HepG2 (cell line): ENCODE data around the gene ANKRD37. TPM values are rescaled to one million over a fixed set of nuclear protein-coding genes. Genes with fewer than 3 reads are reported as not detected.

ENCODE experiments used
- ATAC-seq: fragments of 200-7000 bp; cut with Tn5 transposase; 3 replicates; pipeline ENCODE4 v1.9.1; 2020; ENCODE audit warnings: mild to moderate bottlenecking, moderate library complexity
- BruUV-seq: library from RNA; stranded (reverse); fragments of 400-500 nt; replicated peaks from 2 replicates; lab custom pipeline; 2021; lab: Mats Ljungman, UMichigan
- CTCF ChIA-PET: fragments of 300-600 bp; formaldehyde crosslinking; extraction: SDS; loops from one replicate; lab custom pipeline; 2021; ENCODE audit warnings: low total read pairs, inconsistent platforms, low intra/inter-chr PET ratio; lab: Yijun Ruan, JAX
- POLR2A ChIA-PET: fragments of 350-600 bp; sonication (Branson Sonifier 250); formaldehyde crosslinking; loops from one replicate; lab custom pipeline; 2020; ENCODE audit warnings: antibody characterized with exemption, inconsistent platforms; lab: Yijun Ruan, JAX
- DNase-seq: peaks from one replicate; pipeline ENCODE4 v3.0.0-alpha.2; 2015; ENCODE audit warnings: low spot score
- FAIRE-seq: peaks from 3 replicates; lab custom pipeline; 2011; peaks lifted over from hg19 to GRCh38; lab: Jason Lieb, UNC
- H2AFZ ChIP-seq: one replicate; pipeline ENCODE4 v1.6.1; 2011; ENCODE audit warnings: low read length, inconsistent platforms
- H3K27ac ChIP-seq: fragments of 300-600 bp; 3 replicates; pipeline ENCODE4 v1.8.0; 2011; ENCODE audit warnings: mixed run types, mild to moderate bottlenecking, mixed read lengths, low read length, inconsistent platforms; ENCODE audit not compliant: insufficient read depth; ENCODE audit errors: extremely low read length
- H3K27me3 ChIP-seq, 2 experiments: fragments of 200-600 bp in 1 of 2; 2 replicates in 1 of 2; 3 replicates in 1 of 2; pipeline versions ENCODE4 v1.6.0 to v1.8.0; 2011; ENCODE audit warnings: low read length in 2 of 2, mild to moderate bottlenecking in 2 of 2, moderate library complexity in 2 of 2, inconsistent platforms in 1 of 2; ENCODE audit not compliant: insufficient read depth in 2 of 2, control insufficient read depth in 1 of 2
- H3K36me3 ChIP-seq, 2 experiments: fragments of 200-600 bp in 1 of 2; replicated peaks in 1 of 2; 2 replicates in 1 of 2; 3 replicates in 1 of 2; pipeline versions ENCODE4 v1.5.1 to v1.8.0; 2011; ENCODE audit warnings: low read length in 2 of 2, inconsistent platforms in 1 of 2; ENCODE audit not compliant: insufficient read depth in 2 of 2, control insufficient read depth in 1 of 2
- H3K4me1 ChIP-seq: 2 replicates; pipeline ENCODE4 v1.5.1; 2012; ENCODE audit warnings: low read length, inconsistent platforms; ENCODE audit not compliant: insufficient read depth
- H3K4me2 ChIP-seq: 2 replicates; pipeline ENCODE4 v1.6.0; 2011; ENCODE audit warnings: low read depth, low read length, inconsistent platforms
- H3K4me3 ChIP-seq, 3 experiments: fragments of 200-600 bp in 1 of 3; sonication (generic), shearing (Covaris generic) in 1 of 3; replicated peaks in 1 of 3; 2 replicates each; pipeline ENCODE4 v1.5.1; 2011 to 2016; ENCODE audit warnings: low read length in 3 of 3, inconsistent platforms in 2 of 3, low read depth in 2 of 3, mild to moderate bottlenecking in 2 of 3, control low read depth in 1 of 3, mixed read lengths in 1 of 3; ENCODE audit not compliant: insufficient read depth in 1 of 3
- H3K79me2 ChIP-seq: one replicate; pipeline ENCODE4 v1.6.1; 2011; ENCODE audit warnings: low read length, inconsistent platforms; ENCODE audit not compliant: insufficient read depth
- H3K9ac ChIP-seq: 2 replicates; pipeline ENCODE4 v1.6.0; 2011; ENCODE audit warnings: mild to moderate bottlenecking, low read depth, low read length, inconsistent platforms; ENCODE audit not compliant: insufficient read depth
- H3K9me3 ChIP-seq: 2 replicates; pipeline ENCODE4 v1.5.1; 2012; ENCODE audit warnings: mild to moderate bottlenecking, low read length
- H4K20me1 ChIP-seq: 2 replicates; pipeline ENCODE4 v1.6.0; 2011; ENCODE audit warnings: inconsistent platforms, mild to moderate bottlenecking, low read length, moderate library complexity; ENCODE audit not compliant: insufficient read depth
- FOXK2 ChIP-seq: fragments of 450-650 bp; IDR thresholded peaks from 2 replicates; pipeline ENCODE4 v1.6.1; 2016
- ZNF24 ChIP-seq: fragments of 450-650 bp; IDR thresholded peaks from 2 replicates; pipeline ENCODE4 v1.6.1; 2017; ENCODE audit warnings: antibody characterized with exemption, mild to moderate bottlenecking
- ZNF746 ChIP-seq: sonication (generic); formaldehyde crosslinking; IDR thresholded peaks from 2 replicates; pipeline ENCODE4 v1.8.0; 2022; ENCODE audit warnings: mild to moderate bottlenecking, missing genetic modification reagents
- WGBS: methylation state at CpG from one replicate; pipeline ENCODE4 v1.1.6; 2017; ENCODE audit warnings: low lambda C conversion rate; 5-methylcytosine and 5-hydroxymethylcytosine counted together
- in situ Hi-C: cut with HindIII; loops from 2 replicates; pipeline ENCODE4 v1.10.0; 2017; ENCODE audit warnings: low pct_unique_long_range_greater_than_20kb; ENCODE audit not compliant: extremely low pct_ligation_motif_present
- intact Hi-C: fragments of 100-400 bp; cut with micrococcal nuclease; formaldehyde crosslinking; loops from one replicate; pipeline ENCODE4 v1.10.0; 2022; ENCODE audit not compliant: unreplicated experiment
- polyA plus RNA-seq, 8 experiments: library from polyadenylated mRNA; depleted of rRNA in 3 of 8; stranded (reverse) in 7 of 8; unstranded in 1 of 8; fragments of >200 nt; fragmentation: Illumina TruSeq in 4 of 8; extraction: Trizol in 4 of 8; gene quantifications; 2 replicates each; pipeline versions ENCODE4 v1.2.1 to v1.2.3, GENCODE V29; 2011 to 2016; ENCODE audit warnings: low read depth in 4 of 8, missing spikeins in 1 of 8, mixed read lengths in 1 of 8; ENCODE audit not compliant: insufficient read depth in 1 of 8
- total RNA-seq, 5 experiments: library from RNA; depleted of rRNA; stranded (reverse); fragments of >200 nt; fragmentation: Illumina TruSeq; extraction: Trizol; gene quantifications; 2 replicates each; pipeline ENCODE4 v1.2.3, GENCODE V29; 2016; ENCODE audit warnings: low read depth in 1 of 5
- TF ChIP-seq, protein P1 (sequence below): sonication (generic); formaldehyde crosslinking; IDR thresholded peaks from 2 replicates; pipeline ENCODE4 v1.4.0; 2020; ENCODE audit warnings: mild to moderate bottlenecking, missing genetic modification reagents, borderline replicate concordance
- TF ChIP-seq, protein P2 (sequence below): sonication (generic); formaldehyde crosslinking; conservative IDR thresholded peaks from 2 replicates; pipeline ENCODE4 v1.4.0; 2020; ENCODE audit warnings: mild to moderate bottlenecking, missing genetic modification reagents, moderate library complexity
- TF ChIP-seq, protein P3 (sequence below): sonication (generic); formaldehyde crosslinking; conservative IDR thresholded peaks from 2 replicates; pipeline ENCODE4 v1.4.0; 2020; ENCODE audit warnings: missing genetic modification reagents
- TF ChIP-seq, protein P4 (sequence below): sonication (generic); formaldehyde crosslinking; IDR thresholded peaks from 2 replicates; pipeline ENCODE4 v1.4.0; 2020; ENCODE audit warnings: mild to moderate bottlenecking, missing genetic modification reagents
- TF ChIP-seq, protein P5 (sequence below): sonication (generic); formaldehyde crosslinking; conservative IDR thresholded peaks from 2 replicates; pipeline ENCODE4 v1.5.0; 2020; ENCODE audit warnings: missing genetic modification reagents

Gene ANKRD37
- total and polyA plus RNA-seq, 2 of the 13 experiments (the other 11 are each of a cell fraction or from before 2014, with no cell fraction given) = 2.2 to 51.4 TPM

DNA sequence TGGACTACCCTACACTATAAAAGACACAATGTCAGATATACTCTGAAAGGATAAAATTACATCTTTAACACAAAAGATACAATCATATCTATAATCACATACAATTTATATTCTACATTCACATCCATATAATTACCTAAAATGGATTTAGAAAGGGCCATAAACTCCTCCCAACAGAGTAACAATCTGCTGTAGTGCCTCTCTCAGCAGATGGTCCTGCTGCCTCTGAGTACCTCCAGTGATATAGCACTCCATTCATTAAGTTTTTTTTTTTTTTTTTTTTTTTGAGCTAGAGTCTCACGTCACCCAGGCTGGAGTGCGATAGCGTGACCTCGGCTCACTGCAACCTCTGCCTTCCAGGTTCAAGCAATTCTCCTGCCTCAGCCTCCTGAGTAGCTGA, 7.4 kb downstream of the ANKRD37 start:
- no peak for FAIRE-seq
- Histone ChIP-seq H3K9ac (no peak overlapping the region), H3K4me1 (peaks cover 8% of the 10 kb centered on the region), H3K79me2 (no peaks in the 10 kb centered on the region), H2AFZ (no peak overlapping the region), H4K20me1 (no peaks in the 10 kb centered on the region; the same call in 1 of the 2 replicates), H3K36me3 (peaks cover 2 to 34% of the 10 kb centered on the region in 2 experiments; a peak in 3 of 5 replicates), H3K4me2 (no peak overlapping the region), H3K9me3 (no peaks in the 10 kb centered on the region), H3K27me3 (no peaks in the 10 kb centered on the region), H3K4me3 (no peak overlapping the region), H3K27ac (no peak overlapping the region)
- DNase-seq = no peak
- 100% methylated on average over 4 of the region's 4 CpGs for WGBS
- TF ChIP-seq, protein P1, sequence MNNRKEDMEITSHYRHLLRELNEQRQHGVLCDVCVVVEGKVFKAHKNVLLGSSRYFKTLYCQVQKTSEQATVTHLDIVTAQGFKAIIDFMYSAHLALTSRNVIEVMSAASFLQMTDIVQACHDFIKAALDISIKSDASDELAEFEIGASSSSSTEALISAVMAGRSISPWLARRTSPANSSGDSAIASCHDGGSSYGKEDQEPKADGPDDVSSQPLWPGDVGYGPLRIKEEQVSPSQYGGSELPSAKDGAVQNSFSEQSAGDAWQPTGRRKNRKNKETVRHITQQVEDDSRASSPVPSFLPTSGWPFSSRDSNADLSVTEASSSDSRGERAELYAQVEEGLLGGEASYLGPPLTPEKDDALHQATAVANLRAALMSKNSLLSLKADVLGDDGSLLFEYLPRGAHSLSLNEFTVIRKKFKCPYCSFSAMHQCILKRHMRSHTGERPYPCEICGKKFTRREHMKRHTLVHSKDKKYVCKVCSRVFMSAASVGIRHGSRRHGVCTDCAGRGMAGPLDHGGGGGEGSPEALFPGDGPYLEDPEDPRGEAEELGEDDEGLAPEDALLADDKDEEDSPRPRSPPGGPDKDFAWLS (CRISPR knock-in tag) = no peak
- TF ChIP-seq FOXK2 = no peak
- TF ChIP-seq, protein P2, sequence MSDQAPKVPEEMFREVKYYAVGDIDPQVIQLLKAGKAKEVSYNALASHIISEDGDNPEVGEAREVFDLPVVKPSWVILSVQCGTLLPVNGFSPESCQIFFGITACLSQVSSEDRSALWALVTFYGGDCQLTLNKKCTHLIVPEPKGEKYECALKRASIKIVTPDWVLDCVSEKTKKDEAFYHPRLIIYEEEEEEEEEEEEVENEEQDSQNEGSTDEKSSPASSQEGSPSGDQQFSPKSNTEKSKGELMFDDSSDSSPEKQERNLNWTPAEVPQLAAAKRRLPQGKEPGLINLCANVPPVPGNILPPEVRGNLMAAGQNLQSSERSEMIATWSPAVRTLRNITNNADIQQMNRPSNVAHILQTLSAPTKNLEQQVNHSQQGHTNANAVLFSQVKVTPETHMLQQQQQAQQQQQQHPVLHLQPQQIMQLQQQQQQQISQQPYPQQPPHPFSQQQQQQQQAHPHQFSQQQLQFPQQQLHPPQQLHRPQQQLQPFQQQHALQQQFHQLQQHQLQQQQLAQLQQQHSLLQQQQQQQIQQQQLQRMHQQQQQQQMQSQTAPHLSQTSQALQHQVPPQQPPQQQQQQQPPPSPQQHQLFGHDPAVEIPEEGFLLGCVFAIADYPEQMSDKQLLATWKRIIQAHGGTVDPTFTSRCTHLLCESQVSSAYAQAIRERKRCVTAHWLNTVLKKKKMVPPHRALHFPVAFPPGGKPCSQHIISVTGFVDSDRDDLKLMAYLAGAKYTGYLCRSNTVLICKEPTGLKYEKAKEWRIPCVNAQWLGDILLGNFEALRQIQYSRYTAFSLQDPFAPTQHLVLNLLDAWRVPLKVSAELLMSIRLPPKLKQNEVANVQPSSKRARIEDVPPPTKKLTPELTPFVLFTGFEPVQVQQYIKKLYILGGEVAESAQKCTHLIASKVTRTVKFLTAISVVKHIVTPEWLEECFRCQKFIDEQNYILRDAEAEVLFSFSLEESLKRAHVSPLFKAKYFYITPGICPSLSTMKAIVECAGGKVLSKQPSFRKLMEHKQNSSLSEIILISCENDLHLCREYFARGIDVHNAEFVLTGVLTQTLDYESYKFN (CRISPR knock-in tag) = no peak
- TF ChIP-seq, protein P3, sequence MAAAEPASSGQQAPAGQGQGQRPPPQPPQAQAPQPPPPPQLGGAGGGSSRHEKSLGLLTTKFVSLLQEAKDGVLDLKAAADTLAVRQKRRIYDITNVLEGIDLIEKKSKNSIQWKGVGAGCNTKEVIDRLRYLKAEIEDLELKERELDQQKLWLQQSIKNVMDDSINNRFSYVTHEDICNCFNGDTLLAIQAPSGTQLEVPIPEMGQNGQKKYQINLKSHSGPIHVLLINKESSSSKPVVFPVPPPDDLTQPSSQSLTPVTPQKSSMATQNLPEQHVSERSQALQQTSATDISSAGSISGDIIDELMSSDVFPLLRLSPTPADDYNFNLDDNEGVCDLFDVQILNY (CRISPR knock-in tag) = no peak
- TF ChIP-seq, protein P4, sequence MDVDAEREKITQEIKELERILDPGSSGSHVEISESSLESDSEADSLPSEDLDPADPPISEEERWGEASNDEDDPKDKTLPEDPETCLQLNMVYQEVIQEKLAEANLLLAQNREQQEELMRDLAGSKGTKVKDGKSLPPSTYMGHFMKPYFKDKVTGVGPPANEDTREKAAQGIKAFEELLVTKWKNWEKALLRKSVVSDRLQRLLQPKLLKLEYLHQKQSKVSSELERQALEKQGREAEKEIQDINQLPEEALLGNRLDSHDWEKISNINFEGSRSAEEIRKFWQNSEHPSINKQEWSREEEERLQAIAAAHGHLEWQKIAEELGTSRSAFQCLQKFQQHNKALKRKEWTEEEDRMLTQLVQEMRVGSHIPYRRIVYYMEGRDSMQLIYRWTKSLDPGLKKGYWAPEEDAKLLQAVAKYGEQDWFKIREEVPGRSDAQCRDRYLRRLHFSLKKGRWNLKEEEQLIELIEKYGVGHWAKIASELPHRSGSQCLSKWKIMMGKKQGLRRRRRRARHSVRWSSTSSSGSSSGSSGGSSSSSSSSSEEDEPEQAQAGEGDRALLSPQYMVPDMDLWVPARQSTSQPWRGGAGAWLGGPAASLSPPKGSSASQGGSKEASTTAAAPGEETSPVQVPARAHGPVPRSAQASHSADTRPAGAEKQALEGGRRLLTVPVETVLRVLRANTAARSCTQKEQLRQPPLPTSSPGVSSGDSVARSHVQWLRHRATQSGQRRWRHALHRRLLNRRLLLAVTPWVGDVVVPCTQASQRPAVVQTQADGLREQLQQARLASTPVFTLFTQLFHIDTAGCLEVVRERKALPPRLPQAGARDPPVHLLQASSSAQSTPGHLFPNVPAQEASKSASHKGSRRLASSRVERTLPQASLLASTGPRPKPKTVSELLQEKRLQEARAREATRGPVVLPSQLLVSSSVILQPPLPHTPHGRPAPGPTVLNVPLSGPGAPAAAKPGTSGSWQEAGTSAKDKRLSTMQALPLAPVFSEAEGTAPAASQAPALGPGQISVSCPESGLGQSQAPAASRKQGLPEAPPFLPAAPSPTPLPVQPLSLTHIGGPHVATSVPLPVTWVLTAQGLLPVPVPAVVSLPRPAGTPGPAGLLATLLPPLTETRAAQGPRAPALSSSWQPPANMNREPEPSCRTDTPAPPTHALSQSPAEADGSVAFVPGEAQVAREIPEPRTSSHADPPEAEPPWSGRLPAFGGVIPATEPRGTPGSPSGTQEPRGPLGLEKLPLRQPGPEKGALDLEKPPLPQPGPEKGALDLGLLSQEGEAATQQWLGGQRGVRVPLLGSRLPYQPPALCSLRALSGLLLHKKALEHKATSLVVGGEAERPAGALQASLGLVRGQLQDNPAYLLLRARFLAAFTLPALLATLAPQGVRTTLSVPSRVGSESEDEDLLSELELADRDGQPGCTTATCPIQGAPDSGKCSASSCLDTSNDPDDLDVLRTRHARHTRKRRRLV (CRISPR knock-in tag) = no peak
- no peak for TF ChIP-seq ZNF24
- TF ChIP-seq, protein P5, sequence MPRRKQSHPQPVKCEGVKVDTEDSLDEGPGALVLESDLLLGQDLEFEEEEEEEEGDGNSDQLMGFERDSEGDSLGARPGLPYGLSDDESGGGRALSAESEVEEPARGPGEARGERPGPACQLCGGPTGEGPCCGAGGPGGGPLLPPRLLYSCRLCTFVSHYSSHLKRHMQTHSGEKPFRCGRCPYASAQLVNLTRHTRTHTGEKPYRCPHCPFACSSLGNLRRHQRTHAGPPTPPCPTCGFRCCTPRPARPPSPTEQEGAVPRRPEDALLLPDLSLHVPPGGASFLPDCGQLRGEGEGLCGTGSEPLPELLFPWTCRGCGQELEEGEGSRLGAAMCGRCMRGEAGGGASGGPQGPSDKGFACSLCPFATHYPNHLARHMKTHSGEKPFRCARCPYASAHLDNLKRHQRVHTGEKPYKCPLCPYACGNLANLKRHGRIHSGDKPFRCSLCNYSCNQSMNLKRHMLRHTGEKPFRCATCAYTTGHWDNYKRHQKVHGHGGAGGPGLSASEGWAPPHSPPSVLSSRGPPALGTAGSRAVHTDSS = no peak
- TF ChIP-seq ZNF746 (CRISPR knock-in tag) = no peak
- no peak for ATAC-seq
- CTCF ChIA-PET = no interaction called here
- POLR2A ChIA-PET = no interaction called here
- intact Hi-C loops (no loop called here), in situ Hi-C loops (no loop called here)
- BruUV-seq = no TSS peak
